Epithelial cell of umbilical artery (primary cell): ENCODE measurements around the gene OR2T33. TPM values are rescaled to one million over a fixed set of nuclear protein-coding genes. Genes with fewer than 3 reads are reported as not detected.

ENCODE experiments used
- total RNA-seq: library from RNA; depleted of rRNA; stranded (reverse); fragments of >200 nt; gene quantifications from 2 replicates; pipeline ENCODE4 v1.2.3, GENCODE V29; 2014

OR2T33 gene, protein sequence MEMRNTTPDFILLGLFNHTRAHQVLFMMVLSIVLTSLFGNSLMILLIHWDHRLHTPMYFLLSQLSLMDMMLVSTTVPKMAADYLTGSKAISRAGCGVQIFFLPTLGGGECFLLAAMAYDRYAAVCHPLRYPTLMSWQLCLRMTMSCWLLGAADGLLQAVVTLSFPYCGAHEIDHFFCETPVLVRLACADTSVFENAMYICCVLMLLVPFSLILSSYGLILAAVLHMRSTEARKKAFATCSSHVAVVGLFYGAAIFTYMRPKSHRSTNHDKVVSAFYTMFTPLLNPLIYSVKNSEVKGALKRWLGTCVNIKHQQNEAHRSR
- not detected in 2 replicates for total RNA-seq

DNA sequence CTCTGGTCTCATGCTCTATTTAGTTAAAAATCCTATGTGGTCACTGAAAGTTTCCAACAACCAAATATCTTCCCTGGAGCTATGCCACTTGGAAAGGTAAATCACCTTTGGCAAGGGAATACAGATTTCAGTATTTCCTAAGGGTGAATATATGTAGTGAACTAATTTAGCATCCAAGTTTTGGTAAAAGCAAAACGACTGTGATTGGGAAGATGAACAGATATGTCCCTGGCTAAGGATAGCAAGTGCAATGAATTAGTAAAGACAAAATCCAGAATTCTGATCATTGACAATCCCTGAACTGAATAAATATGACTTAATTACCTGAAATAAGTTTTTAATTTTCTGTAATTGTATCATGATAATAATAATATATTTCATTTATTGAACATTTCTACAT, at the start of gene OR2T33:
TSS of gene OR2T33 (minus strand) at position 101 of the 400 bp plus-strand sequence. CDS start 4,162 bp downstream, outside the sequence.

DNA sequence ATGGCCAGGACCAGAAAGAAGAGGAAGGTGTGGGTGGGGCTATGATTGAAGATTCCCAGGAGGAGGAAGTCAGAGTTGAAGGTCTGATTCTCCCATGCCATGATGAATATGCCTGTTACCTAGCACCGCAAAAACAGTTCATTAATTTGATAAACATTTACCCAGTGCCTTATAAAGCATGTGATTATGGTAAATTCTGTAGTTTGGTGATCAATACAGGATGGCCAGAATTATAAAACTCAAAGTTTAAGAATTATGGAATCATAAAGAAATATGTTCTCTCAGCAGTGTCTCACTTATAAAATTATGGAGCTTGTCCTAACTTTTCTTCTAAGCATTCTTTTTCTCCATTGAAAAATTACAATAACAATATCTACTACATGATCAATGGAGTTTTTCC, 46.7 kb upstream of the OR2T33 start, which contains the start of gene OR2M7:
TSS of gene OR2M7 (minus strand) at position 101 of the 400 bp plus-strand sequence. CDS start at position 101, 0 bp downstream.

DNA sequence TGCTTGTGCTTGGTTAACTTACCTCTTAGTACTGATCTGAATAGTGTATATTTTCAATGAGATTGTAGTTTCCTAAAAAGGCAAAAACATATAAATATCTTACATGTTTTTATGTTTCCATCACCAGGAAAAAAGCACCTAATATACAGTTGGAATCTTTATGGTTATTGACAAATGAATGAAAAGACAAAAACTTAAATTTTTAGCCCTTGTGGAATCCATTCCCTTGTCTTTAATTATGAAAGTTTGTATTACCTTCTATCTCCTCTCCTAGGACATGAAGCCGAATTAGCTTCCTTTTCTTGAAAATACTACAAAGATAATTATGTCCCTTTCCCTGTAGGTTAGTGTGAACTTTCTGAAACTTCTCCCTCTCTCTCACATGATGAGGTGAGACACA, 25.5 kb upstream of the OR2T33 start, which contains the start of gene OR2T12:
TSS of gene OR2T12 (minus strand) at position 101 of the 400 bp plus-strand sequence. CDS start 7,846 bp downstream, outside the sequence.

DNA sequence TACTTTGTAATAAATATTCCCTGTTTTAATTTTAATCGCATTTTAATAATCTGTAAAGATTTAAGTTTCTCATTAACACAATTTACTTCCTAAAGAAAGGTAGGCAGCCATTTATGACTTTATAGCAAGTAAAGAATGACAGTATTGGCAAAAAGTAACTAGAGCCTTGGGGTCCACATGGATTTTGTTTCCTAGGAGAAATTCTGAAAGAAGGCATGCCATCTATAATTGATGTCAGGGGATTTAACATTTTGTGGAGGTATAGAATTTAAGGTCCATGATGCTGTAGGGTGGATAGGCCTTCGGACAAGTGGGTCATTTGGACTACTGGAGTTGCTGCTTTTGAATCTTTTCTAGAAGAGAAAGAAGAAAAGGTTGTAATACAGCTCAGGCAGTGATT, 46.7 kb downstream of the OR2T33 start, which contains the start of gene OR2M4:
TSS of gene OR2M4 (plus strand) at position 301 of the 400 bp plus-strand sequence. CDS start 7,512 bp downstream, outside the sequence.

Other genes starting within 250 kb of the OR2T33 start
- not detected in 2 replicates for gene OR2L2, start 247.9 kb downstream of the OR2T33 start, total RNA-seq
- gene OR2L3, start 231.1 kb downstream of the OR2T33 start, total RNA-seq, result under 0.01 TPM in 1 of 2 replicates, not detected in the other
- gene OR2L13, start 182.8 kb downstream of the OR2T33 start, total RNA-seq, result not detected in 2 replicates
- not detected in 2 replicates for gene OR2M5, start 132.8 kb downstream of the OR2T33 start, total RNA-seq
- not detected in 2 replicates for gene OR2M2, start 103.2 kb downstream of the OR2T33 start, total RNA-seq
- not detected in 2 replicates for gene OR2M3, start 80.7 kb downstream of the OR2T33 start, total RNA-seq
- gene OR2M4, start 46.6 kb downstream of the OR2T33 start, total RNA-seq, result not detected in 2 replicates
- not detected in 2 replicates for gene OR2T12, start 25.4 kb upstream of the OR2T33 start, total RNA-seq
- gene OR2M7, start 46.6 kb upstream of the OR2T33 start, total RNA-seq, result not detected in 2 replicates
- not detected in 2 replicates for gene OR14C36, start 70.8 kb upstream of the OR2T33 start, total RNA-seq
- gene OR2T4, start 83.7 kb upstream of the OR2T33 start, total RNA-seq, result not detected in 2 replicates
- gene OR2T6, start 97.8 kb upstream of the OR2T33 start, total RNA-seq, result not detected in 2 replicates
- gene OR2T1, start 125.1 kb upstream of the OR2T33 start, total RNA-seq, result not detected in 2 replicates
- not detected in 2 replicates for gene OR2T2, start 167.7 kb upstream of the OR2T33 start, total RNA-seq
- gene OR2T3, start 195.4 kb upstream of the OR2T33 start, total RNA-seq, result not detected in 2 replicates
- gene OR2T5, start 210.6 kb upstream of the OR2T33 start, total RNA-seq, result not detected in 2 replicates
- gene OR2G6, start 230.1 kb upstream of the OR2T33 start, total RNA-seq, result not detected in 2 replicates